Smooth muscle cell (in vitro differentiated cells): ENCODE measurements around the gene RGSL1. TPM values are rescaled to one million over a fixed set of nuclear protein-coding genes. Genes with fewer than 3 reads are reported as not detected.
"Not testable (repeated sequence)": the region's sequence is repeated elsewhere in the genome, so short reads cannot be mapped to it uniquely, and the experiment has no call there.

Experiments used
- DNase-seq: peaks from one replicate; lab custom pipeline; 2025; ENCODE audit not compliant: unreplicated experiment; lab: John Stamatoyannopoulos, UW
- H2AFZ ChIP-seq: fragments of 200-600 bp; sonication (generic); 2 replicates; pipeline ENCODE4 v1.6.0; 2016; ENCODE audit warnings: antibody characterized with exemption, low read depth, mild to moderate bottlenecking
- H3F3A ChIP-seq: fragments of 200-600 bp; sonication (generic); 2 replicates; pipeline ENCODE4 v1.6.0; 2017; ENCODE audit warnings: antibody characterized with exemption, low read depth
- H3K27ac ChIP-seq: fragments of 200-600 bp; sonication (generic); 2 replicates; pipeline ENCODE4 v1.5.1; 2016; ENCODE audit warnings: low read depth, mild to moderate bottlenecking
- H3K27me3 ChIP-seq: fragments of 200-600 bp; sonication (generic); 2 replicates; pipeline ENCODE4 v1.6.1; 2016; ENCODE audit warnings: low read depth, mild to moderate bottlenecking
- H3K36me3 ChIP-seq: fragments of 200-600 bp; sonication (generic); 2 replicates; pipeline ENCODE4 v1.5.1; 2016; ENCODE audit warnings: low read depth
- H3K4me1 ChIP-seq: fragments of 200-600 bp; sonication (generic); 2 replicates; pipeline ENCODE4 v1.5.1; 2016; ENCODE audit warnings: low read depth
- H3K4me2 ChIP-seq: fragments of 200-600 bp; sonication (generic); 2 replicates; pipeline ENCODE4 v1.6.0; 2016; ENCODE audit warnings: mild to moderate bottlenecking
- H3K4me3 ChIP-seq: fragments of 200-600 bp; sonication (generic); 2 replicates; pipeline ENCODE4 v1.5.1; 2016; ENCODE audit warnings: mild to moderate bottlenecking
- H3K79me2 ChIP-seq: fragments of 200-600 bp; sonication (generic); 2 replicates; pipeline ENCODE4 v1.6.0; 2016; ENCODE audit warnings: low read depth, mild to moderate bottlenecking
- H3K9ac ChIP-seq: fragments of 200-600 bp; sonication (generic); 2 replicates; pipeline ENCODE4 v1.6.0; 2016; ENCODE audit warnings: low read depth
- H3K9me3 ChIP-seq: fragments of 200-600 bp; sonication (generic); replicated peaks from 2 replicates; pipeline ENCODE4 v1.5.1; 2016; ENCODE audit warnings: low read depth
- H4K20me1 ChIP-seq: fragments of 200-600 bp; sonication (generic); 2 replicates; pipeline ENCODE4 v1.6.0; 2016; ENCODE audit warnings: low read depth
- WGBS: methylation state at CpG from one replicate; pipeline ENCODE4 v1.1.7; 2016; ENCODE audit warnings: low lambda C conversion rate; 5-methylcytosine and 5-hydroxymethylcytosine counted together
- polyA plus RNA-seq: library from polyadenylated mRNA; unstranded; fragments of >200 nt; fragmentation: Nextera tagmentation; extraction: Ambion mirVana; gene quantifications from 2 replicates; pipeline ENCODE4 v1.2.1, GENCODE V29; 2016
- total RNA-seq: library from RNA; depleted of rRNA; stranded (reverse); fragments of >200 nt; gene quantifications from 2 replicates; pipeline ENCODE4 v1.2.3, GENCODE V29; 2014
- TF ChIP-seq, protein P1 (sequence below): fragments of 200-600 bp; sonication (generic); IDR thresholded peaks from 2 replicates; pipeline ENCODE4 v1.5.1; 2017; ENCODE audit warnings: borderline replicate concordance, mild to moderate bottlenecking, antibody characterized with exemption; ENCODE audit not compliant: insufficient read depth, poor library complexity, severe bottlenecking

RGSL1 gene
- total and polyA plus RNA-seq, 2 experiments from 2014 or later: not detected

DNA sequence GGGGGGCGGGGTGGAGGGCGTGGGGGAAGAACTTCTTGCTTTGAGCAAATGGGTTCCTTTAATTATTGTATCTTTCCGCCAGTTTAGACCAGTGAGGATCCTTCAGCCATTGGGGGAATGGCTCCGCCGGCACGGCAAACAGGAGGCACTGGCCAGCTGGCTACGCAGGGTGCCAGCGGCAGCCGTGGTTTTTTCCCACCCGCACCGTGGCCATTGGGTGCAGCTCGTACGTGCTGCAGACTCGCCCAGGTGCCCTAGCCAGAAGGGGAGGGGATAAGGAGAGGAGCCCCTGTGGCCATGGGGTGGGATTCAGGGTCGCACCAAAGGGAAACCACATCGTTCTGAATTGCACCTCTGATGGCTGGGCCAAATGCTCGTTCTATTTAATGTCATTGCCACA lies 65.6 kb downstream of the RGSL1 start:
- Histone ChIP-seq H3K4me1 (no peaks in the 10 kb centered on the region), H4K20me1 (no peaks in the 10 kb centered on the region), H3K9me3 (no peaks in the 10 kb centered on the region), H3K36me3 (no peaks in the 10 kb centered on the region), H2AFZ (no peak overlapping the region), H3K4me3 (no peak overlapping the region), H3K27ac (no peak overlapping the region), H3K9ac (no peak overlapping the region), H3K27me3 (no peaks in the 10 kb centered on the region), H3F3A (no peaks in the 10 kb centered on the region), H3K4me2 (no peak overlapping the region), H3K79me2 (no peaks in the 10 kb centered on the region)
- DNase-seq: no peak
- WGBS: 89% methylated on average over 17 of the region's 17 CpGs
- TF ChIP-seq, protein P1, sequence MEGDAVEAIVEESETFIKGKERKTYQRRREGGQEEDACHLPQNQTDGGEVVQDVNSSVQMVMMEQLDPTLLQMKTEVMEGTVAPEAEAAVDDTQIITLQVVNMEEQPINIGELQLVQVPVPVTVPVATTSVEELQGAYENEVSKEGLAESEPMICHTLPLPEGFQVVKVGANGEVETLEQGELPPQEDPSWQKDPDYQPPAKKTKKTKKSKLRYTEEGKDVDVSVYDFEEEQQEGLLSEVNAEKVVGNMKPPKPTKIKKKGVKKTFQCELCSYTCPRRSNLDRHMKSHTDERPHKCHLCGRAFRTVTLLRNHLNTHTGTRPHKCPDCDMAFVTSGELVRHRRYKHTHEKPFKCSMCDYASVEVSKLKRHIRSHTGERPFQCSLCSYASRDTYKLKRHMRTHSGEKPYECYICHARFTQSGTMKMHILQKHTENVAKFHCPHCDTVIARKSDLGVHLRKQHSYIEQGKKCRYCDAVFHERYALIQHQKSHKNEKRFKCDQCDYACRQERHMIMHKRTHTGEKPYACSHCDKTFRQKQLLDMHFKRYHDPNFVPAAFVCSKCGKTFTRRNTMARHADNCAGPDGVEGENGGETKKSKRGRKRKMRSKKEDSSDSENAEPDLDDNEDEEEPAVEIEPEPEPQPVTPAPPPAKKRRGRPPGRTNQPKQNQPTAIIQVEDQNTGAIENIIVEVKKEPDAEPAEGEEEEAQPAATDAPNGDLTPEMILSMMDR: no peak

DNA sequence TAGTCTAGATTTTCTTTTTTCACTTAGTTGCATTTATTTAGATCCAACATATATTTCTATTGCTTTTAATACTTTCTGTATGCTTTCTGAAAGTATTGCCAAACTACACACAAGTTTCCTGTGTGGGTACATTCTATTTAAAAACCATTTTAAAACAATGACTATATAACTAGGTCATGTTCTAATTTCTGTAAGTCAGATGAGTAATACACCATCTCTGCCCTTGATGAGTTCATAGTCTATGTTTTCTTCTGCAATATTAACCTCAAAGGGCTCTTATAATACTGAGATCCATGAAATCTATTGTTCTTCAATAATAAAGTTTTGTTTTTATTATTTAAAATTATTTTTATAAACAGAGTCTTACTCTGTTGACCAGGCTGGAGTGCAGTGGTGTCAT lies 70.8 kb downstream of the RGSL1 start:
- Histone ChIP-seq H3K27ac (no peak overlapping the region), H3K4me1 (no peaks in the 10 kb centered on the region), H3K79me2 (no peaks in the 10 kb centered on the region), H3K9me3 (no peaks in the 10 kb centered on the region), H3F3A (no peaks in the 10 kb centered on the region), H3K27me3 (no peaks in the 10 kb centered on the region), H2AFZ (no peak overlapping the region), H3K36me3 (no peaks in the 10 kb centered on the region), H3K9ac (no peak overlapping the region), H4K20me1 (no peaks in the 10 kb centered on the region), H3K4me3 (no peak overlapping the region), H3K4me2 (no peak overlapping the region)
- no peak for DNase-seq
- TF ChIP-seq, protein P1: no peak

DNA sequence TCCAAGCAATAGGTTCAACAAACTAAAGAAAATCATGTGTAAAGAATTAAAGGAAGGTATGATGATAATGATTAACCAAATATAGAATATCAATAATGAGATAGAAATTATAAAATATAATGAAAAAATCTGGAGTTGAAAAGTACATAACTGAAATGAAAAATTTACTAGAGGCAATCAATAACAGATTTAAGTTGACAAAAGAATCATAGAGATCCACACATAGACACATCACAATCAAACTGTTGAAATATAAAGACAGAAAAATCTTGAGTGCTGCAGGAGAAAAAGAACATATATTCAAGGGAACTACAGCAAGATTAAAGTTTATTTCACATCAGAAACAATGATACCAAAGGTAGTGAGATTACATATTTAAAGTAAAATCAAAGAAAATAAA lies 75.4 kb downstream of the RGSL1 start:
- Histone ChIP-seq H3K27me3 (no peaks in the 10 kb centered on the region), H3K4me1 (no peaks in the 10 kb centered on the region), H3K36me3 (no peaks in the 10 kb centered on the region), H3K4me2 (no peak overlapping the region), H2AFZ (no peak overlapping the region), H3K9ac (no peak overlapping the region), H3K79me2 (no peaks in the 10 kb centered on the region), H4K20me1 (no peaks in the 10 kb centered on the region), H3F3A (no peaks in the 10 kb centered on the region), H3K9me3 (no peaks in the 10 kb centered on the region), H3K4me3 (no peak overlapping the region), H3K27ac (no peak overlapping the region)
- TF ChIP-seq, protein P1: no peak
- no peak for DNase-seq

DNA sequence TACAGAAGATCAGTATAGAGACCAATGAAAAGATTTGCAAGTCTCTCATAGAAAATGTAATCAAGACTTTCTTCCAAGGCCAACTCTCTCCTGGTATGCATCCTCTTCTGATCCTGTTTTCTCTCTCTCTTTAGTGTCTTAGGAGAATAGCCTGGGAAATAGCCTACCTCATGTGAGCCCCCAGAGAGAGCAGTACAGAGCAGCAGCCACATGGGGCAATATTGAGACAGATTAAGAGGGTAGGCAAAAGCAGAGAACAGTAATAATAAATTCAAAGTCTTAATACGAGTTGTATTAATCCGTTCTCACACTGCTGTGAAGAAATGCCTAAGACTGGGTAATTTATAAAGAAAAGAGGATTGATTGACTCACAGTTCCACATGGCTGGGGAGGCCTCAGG lies 77.7 kb downstream of the RGSL1 start:
- no peaks in the 10 kb centered on the region for H3K36me3 ChIP-seq
- no peak overlapping the region for H3K4me2 ChIP-seq
- TF ChIP-seq, protein P1: no peak
- no peak overlapping the region for H3K27ac ChIP-seq
- no peak overlapping the region for H2AFZ ChIP-seq
- no peaks in the 10 kb centered on the region for H3K27me3 ChIP-seq
- no peak overlapping the region for H3K9ac ChIP-seq
- no peaks in the 10 kb centered on the region for H3F3A ChIP-seq
- WGBS: 74% methylated on average over 2 of the region's 2 CpGs
- no peak for DNase-seq
- H4K20me1 ChIP-seq: no peaks in the 10 kb centered on the region
- H3K4me3 ChIP-seq: no peak overlapping the region
- no peaks in the 10 kb centered on the region for H3K4me1 ChIP-seq
- H3K9me3 ChIP-seq: no peaks in the 10 kb centered on the region
- no peaks in the 10 kb centered on the region for H3K79me2 ChIP-seq

DNA sequence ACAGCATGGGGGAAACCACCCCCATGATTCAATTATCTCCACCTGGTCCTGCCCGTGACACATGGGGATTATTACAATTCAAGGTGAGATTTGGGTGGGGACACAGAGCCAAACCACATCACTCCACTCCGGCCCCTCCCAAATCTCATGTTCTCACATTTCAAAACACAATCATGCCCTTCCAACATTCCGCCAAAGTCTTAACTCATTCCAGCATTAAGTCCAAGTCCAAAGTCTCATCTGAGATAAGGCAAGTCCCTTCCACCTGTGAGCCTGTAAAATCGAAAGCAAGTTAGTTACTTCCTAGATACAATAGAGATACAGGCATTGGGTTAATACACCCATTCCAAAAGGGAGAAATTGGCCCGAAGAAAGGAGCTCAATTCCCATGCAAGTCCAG lies 78.3 kb downstream of the RGSL1 start:
- H3K4me3 ChIP-seq, H3K27ac ChIP-seq, H3K27me3 ChIP-seq, H3K79me2 ChIP-seq, H3K9me3 ChIP-seq, H3F3A ChIP-seq, DNase-seq, H4K20me1 ChIP-seq, H3K9ac ChIP-seq, H2AFZ ChIP-seq, H3K4me1 ChIP-seq, H3K4me2 ChIP-seq, H3K36me3 ChIP-seq: not testable (repeated sequence)
- WGBS: 89% methylated on average over 5 of the region's 5 CpGs
